ENCODE data around the gene OR2B2.

- TF ChIP-seq CTCF (conservative IDR thresholded peaks at IDR 0.05; ENCODE audit: low read length) (no peak), EZH2phosphoT487 (IDR thresholded peaks at IDR 0.05; ENCODE audit: borderline replicate concordance) (no peak)
Observed at GRCh38 chr6:27948237-27948636, 36.0 kb upstream of the OR2B2 start.

Data from Loucy (cell line).